GM12892 (cell line): ENCODE data around the gene PCDH15.

Experiments used
- POLR2A ChIP-seq: IDR thresholded peaks from 2 replicates; pipeline ENCODE4 v1.6.1; 2011; ENCODE audit warnings: low read depth, low read length, control low read depth
- POLR2AphosphoS5 ChIP-seq: IDR thresholded peaks from 2 replicates; pipeline ENCODE4 v1.6.1; 2011; ENCODE audit warnings: low read depth, low read length, control low read depth
- TAF1 ChIP-seq: IDR thresholded peaks from 2 replicates; pipeline ENCODE4 v1.6.1; 2011; ENCODE audit warnings: low read depth, mild to moderate bottlenecking, control low read depth, low read length, borderline replicate concordance

DNA sequence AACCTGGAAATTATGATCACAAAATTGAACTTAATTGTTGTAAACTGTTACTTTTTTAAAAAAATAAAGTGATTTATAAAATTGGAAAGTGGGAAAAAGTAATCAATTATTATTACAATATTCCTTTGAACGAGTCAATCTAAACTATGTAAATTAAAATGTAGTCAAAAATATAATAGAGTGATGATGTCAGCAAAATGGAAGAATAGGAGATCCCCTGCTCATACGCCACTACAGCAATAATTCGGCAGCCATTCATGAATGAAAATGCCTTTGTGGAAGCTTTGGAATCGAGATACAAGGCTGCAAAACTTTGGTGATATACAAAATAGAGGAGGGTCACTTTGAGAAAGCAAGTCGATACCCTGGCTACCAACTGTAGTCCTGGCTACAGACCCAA is 36.4 kb upstream of the PCDH15 start:
- no peak for TF ChIP-seq TAF1
- TF ChIP-seq POLR2A: no peak
- no peak for TF ChIP-seq POLR2AphosphoS5
